HEK293T (cell line): ENCODE data around the gene NARF.

Experiments used
- BHLHE40 ChIP-seq: fragments of 450-650 bp; IDR thresholded peaks from 2 replicates; pipeline ENCODE4 v1.6.1; 2016; ENCODE audit warnings: mild to moderate bottlenecking, moderate library complexity, borderline replicate concordance
- ELF4 ChIP-seq: fragments of 450-650 bp; IDR thresholded peaks from 2 replicates; pipeline ENCODE4 v1.6.1; 2017; ENCODE audit warnings: antibody characterized with exemption
- FOXA1 ChIP-seq: fragments of 450-650 bp; IDR thresholded peaks from 2 replicates; pipeline ENCODE4 v1.6.1; 2016; ENCODE audit warnings: mild to moderate bottlenecking
- FOXM1 ChIP-seq: fragments of 450-650 bp; IDR thresholded peaks from 2 replicates; pipeline ENCODE4 v1.6.1; 2017; ENCODE audit warnings: mild to moderate bottlenecking, borderline replicate concordance
- SP1 ChIP-seq: fragments of 450-650 bp; IDR thresholded peaks from 2 replicates; pipeline ENCODE4 v1.6.1; 2017
- TARDBP ChIP-seq: fragments of 450-650 bp; IDR thresholded peaks from 2 replicates; pipeline ENCODE4 v1.6.1; 2016

DNA sequence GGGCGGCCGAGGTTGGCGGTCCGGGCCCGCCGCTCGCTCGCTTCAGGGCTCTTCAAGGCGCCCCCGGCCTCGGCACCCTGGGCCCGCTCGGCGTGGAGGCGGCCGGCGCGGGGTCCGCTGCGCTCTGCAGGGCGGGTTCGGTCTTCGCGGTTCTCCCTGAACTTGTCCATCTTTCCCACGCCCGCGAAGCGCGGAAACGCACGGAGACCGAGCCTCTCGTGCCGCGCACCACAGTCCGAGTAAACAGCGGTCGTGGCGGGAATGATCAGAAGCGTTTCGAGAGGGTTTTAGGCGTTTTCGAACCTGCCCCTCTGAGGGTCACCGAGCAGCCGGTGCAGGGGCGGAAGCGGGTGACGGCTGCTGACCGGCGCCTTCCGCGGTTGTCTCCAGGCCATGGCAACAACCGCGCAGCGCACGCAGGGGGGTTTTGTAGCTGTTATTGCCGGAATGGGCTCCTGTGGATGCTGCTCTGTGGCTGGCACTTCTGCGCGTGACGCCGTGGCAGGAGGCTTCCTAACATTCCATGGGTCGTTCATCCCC lies 414 bp downstream of the NARF start:
- TF ChIP-seq TARDBP (no peak), SP1 (no peak), ELF4 (no peak), FOXM1 (no peak), FOXA1 (no peak), BHLHE40 (no peak)
